ENCODE data around the gene SATB1. TPM values are rescaled to one million over a fixed set of nuclear protein-coding genes. Genes with fewer than 3 reads are reported as not detected.

Gene SATB1
- total RNA-seq, 1 experiment from 2014 or later, result 2.7 TPM

DNA sequence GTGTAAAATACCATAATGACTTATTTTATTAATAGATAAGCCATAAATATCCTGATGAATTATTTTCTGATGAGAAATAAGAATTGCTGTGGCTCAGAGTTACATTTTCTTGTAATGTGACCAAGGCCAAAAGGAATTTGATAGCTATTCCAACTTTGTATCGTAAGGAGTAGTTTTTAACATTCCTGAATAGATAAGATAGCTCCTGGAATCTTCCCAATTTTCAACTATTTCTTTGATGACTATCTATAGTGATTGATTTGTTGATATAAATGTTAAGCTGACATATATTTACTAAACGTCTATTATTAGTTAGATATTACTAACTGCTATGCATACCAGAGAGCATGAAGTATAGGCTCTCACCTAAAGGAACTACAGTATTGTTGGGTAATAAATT lies 49.1 kb upstream of the SATB1 start:
- Histone ChIP-seq H3K27ac (ENCODE audit: low read depth, low read length) (no peak overlapping the region), H3K79me2 (ENCODE audit: insufficient read depth, low read length) (no peaks in the 10 kb centered on the region), H3K9ac (ENCODE audit: low read length) (no peak overlapping the region), H3K4me3 (replicated peaks in 1 of 2; ENCODE audit: low read depth in 1 of 2, low read length in 2 of 2) (no peak overlapping the region), H3K27me3 (ENCODE audit: insufficient read depth, low read length) (no peaks in the 10 kb centered on the region), H3K9me3 (ENCODE audit: control insufficient read depth in 1 of 2, insufficient read depth in 1 of 2, low read depth in 1 of 2, low read length in 2 of 2) (no peaks in the 10 kb centered on the region), H3K4me1 (ENCODE audit: control insufficient read depth in 1 of 2, insufficient read depth in 2 of 2, low read length in 2 of 2) (no peaks in the 10 kb centered on the region), H3K4me2 (ENCODE audit: low read length) (no peak overlapping the region), H4K20me1 (ENCODE audit: insufficient read depth) (no peaks in the 10 kb centered on the region), H3K36me3 (ENCODE audit: control insufficient read depth in 1 of 2, insufficient read depth in 2 of 2, low read length in 2 of 2) (no peaks in the 10 kb centered on the region), H3K9me2 (ENCODE audit: insufficient read depth) (no peaks in the 10 kb centered on the region), H2AFZ (ENCODE audit: low read depth, low read length, poor library complexity, severe bottlenecking) (no peak overlapping the region)
- intact Hi-C loops (cut with micrococcal nuclease), result no loop called here
- DNase-seq (ENCODE audit: low read depth, low spot score), result no peak
- no TSS peak for BruUV-seq (replicated peaks)
- TF ChIP-seq POLR2AphosphoS5 (IDR thresholded peaks at IDR 0.05; ENCODE audit: low read depth, low read length), result no peak
- TF ChIP-seq, protein P1, sequence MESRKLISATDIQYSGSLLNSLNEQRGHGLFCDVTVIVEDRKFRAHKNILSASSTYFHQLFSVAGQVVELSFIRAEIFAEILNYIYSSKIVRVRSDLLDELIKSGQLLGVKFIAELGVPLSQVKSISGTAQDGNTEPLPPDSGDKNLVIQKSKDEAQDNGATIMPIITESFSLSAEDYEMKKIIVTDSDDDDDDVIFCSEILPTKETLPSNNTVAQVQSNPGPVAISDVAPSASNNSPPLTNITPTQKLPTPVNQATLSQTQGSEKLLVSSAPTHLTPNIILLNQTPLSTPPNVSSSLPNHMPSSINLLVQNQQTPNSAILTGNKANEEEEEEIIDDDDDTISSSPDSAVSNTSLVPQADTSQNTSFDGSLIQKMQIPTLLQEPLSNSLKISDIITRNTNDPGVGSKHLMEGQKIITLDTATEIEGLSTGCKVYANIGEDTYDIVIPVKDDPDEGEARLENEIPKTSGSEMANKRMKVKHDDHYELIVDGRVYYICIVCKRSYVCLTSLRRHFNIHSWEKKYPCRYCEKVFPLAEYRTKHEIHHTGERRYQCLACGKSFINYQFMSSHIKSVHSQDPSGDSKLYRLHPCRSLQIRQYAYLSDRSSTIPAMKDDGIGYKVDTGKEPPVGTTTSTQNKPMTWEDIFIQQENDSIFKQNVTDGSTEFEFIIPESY (IDR thresholded peaks at IDR 0.05; ENCODE audit: extremely low read depth, insufficient replicate concordance, low read length), result no peak
- no peak for TF ChIP-seq ELF1 (IDR thresholded peaks at IDR 0.05; ENCODE audit: borderline replicate concordance, low read depth)
- TF ChIP-seq RAD21 (IDR thresholded peaks at IDR 0.05; ENCODE audit: low read depth), result no peak
- TF ChIP-seq ZNF274 (IDR thresholded peaks at IDR 0.05; ENCODE audit: low read depth, low read length), result no peak
- TF ChIP-seq, protein P2, sequence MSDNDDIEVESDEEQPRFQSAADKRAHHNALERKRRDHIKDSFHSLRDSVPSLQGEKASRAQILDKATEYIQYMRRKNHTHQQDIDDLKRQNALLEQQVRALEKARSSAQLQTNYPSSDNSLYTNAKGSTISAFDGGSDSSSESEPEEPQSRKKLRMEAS (IDR thresholded peaks at IDR 0.05), result no peak
- TF ChIP-seq YY1 (IDR thresholded peaks at IDR 0.05; ENCODE audit: extremely low read depth, insufficient replicate concordance, low read depth, low read length), result no peak
- TF ChIP-seq FOSL1 (IDR thresholded peaks at IDR 0.05; ENCODE audit: low read depth), result no peak
- no peak for TF ChIP-seq TCF7L2 (IDR thresholded peaks at IDR 0.05; ENCODE audit: borderline replicate concordance, extremely low read depth, insufficient read depth, insufficient read length)
- TF ChIP-seq SRF (IDR thresholded peaks at IDR 0.05; ENCODE audit: low read depth), result no peak
- no peak for TF ChIP-seq EZH2 (IDR thresholded peaks at IDR 0.05)
- TF ChIP-seq POLR2A (IDR thresholded peaks at IDR 0.05; ENCODE audit: borderline replicate concordance, extremely low read depth, insufficient read depth, insufficient read length), result no peak
- TF ChIP-seq CEBPB (IDR thresholded peaks at IDR 0.05; ENCODE audit: low read depth), result no peak
- no peak for TF ChIP-seq SIN3A (IDR thresholded peaks at IDR 0.05; ENCODE audit: low read depth)
- TF ChIP-seq, protein P3, sequence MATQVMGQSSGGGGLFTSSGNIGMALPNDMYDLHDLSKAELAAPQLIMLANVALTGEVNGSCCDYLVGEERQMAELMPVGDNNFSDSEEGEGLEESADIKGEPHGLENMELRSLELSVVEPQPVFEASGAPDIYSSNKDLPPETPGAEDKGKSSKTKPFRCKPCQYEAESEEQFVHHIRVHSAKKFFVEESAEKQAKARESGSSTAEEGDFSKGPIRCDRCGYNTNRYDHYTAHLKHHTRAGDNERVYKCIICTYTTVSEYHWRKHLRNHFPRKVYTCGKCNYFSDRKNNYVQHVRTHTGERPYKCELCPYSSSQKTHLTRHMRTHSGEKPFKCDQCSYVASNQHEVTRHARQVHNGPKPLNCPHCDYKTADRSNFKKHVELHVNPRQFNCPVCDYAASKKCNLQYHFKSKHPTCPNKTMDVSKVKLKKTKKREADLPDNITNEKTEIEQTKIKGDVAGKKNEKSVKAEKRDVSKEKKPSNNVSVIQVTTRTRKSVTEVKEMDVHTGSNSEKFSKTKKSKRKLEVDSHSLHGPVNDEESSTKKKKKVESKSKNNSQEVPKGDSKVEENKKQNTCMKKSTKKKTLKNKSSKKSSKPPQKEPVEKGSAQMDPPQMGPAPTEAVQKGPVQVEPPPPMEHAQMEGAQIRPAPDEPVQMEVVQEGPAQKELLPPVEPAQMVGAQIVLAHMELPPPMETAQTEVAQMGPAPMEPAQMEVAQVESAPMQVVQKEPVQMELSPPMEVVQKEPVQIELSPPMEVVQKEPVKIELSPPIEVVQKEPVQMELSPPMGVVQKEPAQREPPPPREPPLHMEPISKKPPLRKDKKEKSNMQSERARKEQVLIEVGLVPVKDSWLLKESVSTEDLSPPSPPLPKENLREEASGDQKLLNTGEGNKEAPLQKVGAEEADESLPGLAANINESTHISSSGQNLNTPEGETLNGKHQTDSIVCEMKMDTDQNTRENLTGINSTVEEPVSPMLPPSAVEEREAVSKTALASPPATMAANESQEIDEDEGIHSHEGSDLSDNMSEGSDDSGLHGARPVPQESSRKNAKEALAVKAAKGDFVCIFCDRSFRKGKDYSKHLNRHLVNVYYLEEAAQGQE (IDR thresholded peaks at IDR 0.05; ENCODE audit: low read depth), result no peak
- ATAC-seq, result no peak
- ChIA-PET POLR2A (no interaction called here), CTCF (no interaction called here), RAD21 (ENCODE audit: low non-redundant PET in 1 of 2, low total read pairs in 2 of 2, uncharacterized antibody in 2 of 2, unreplicated experiment in 2 of 2) (no interaction called here)
